ENCODE data around the gene PLCB4. TPM values are rescaled to one million over a fixed set of nuclear protein-coding genes. Genes with fewer than 3 reads are reported as not detected.
A peak's percentile ranks its signal among the peaks of the same experiment; 100 is the strongest.

Gene PLCB4
- total RNA-seq, 1 donor from 2014 or later, result 10.5 TPM

- H3K36me3 Mint-ChIP-seq (ENCODE audit: low read depth, unreplicated experiment), result no peaks in the 10 kb centered on the region
- H3K9me3 Mint-ChIP-seq (ENCODE audit: unreplicated experiment), result no peaks in the 10 kb centered on the region
- no peaks in the 10 kb centered on the region for H3K4me1 Mint-ChIP-seq (ENCODE audit: unreplicated experiment)
- DNase-seq (ENCODE audit: low spot score), result no peak
- H3K4me3 Mint-ChIP-seq (ENCODE audit: unreplicated experiment), result no peak overlapping the region
- TF ChIP-seq CTCF (IDR thresholded peaks at IDR 0.05; ENCODE audit: unreplicated experiment), result no peak
- no peak overlapping the region for H3K27ac Mint-ChIP-seq (ENCODE audit: unreplicated experiment)
- H3K27me3 Mint-ChIP-seq (ENCODE audit: unreplicated experiment), result no peaks in the 10 kb centered on the region
These were observed 110.4 kb downstream of the PLCB4 start for GRCh38 chr20:9179193-9179802.

GRCh38 chr20:9179867-9180266 is 111.0 kb downstream of the PLCB4 start:
- no peaks in the 10 kb centered on the region for H3K4me1 Mint-ChIP-seq (ENCODE audit: unreplicated experiment)
- H3K9me3 Mint-ChIP-seq (ENCODE audit: unreplicated experiment), result no peaks in the 10 kb centered on the region
- no peaks in the 10 kb centered on the region for H3K36me3 Mint-ChIP-seq (ENCODE audit: low read depth, unreplicated experiment)
- no peaks in the 10 kb centered on the region for H3K27me3 Mint-ChIP-seq (ENCODE audit: unreplicated experiment)
- no peak overlapping the region for H3K27ac Mint-ChIP-seq (ENCODE audit: unreplicated experiment)
- no peak overlapping the region for H3K4me3 Mint-ChIP-seq (ENCODE audit: unreplicated experiment)
- DNase-seq (ENCODE audit: low spot score), result no peak
- TF ChIP-seq CTCF (IDR thresholded peaks at IDR 0.05; ENCODE audit: unreplicated experiment), result no peak

GRCh38 chr20:9180481-9181257 is 111.8 kb downstream of the PLCB4 start:
- TF ChIP-seq CTCF (IDR thresholded peaks at IDR 0.05; ENCODE audit: unreplicated experiment), result no peak
- DNase-seq (ENCODE audit: low spot score), result no peak
- H3K9me3 Mint-ChIP-seq (ENCODE audit: unreplicated experiment), result no peaks in the 10 kb centered on the region
- peaks cover 2% of the 10 kb centered on the region for H3K27me3 Mint-ChIP-seq (ENCODE audit: unreplicated experiment)
- no peak overlapping the region for H3K4me3 Mint-ChIP-seq (ENCODE audit: unreplicated experiment)
- H3K27ac Mint-ChIP-seq (ENCODE audit: unreplicated experiment), result no peak overlapping the region
- H3K4me1 Mint-ChIP-seq (ENCODE audit: unreplicated experiment), result peaks cover 5% of the 10 kb centered on the region
- no peaks in the 10 kb centered on the region for H3K36me3 Mint-ChIP-seq (ENCODE audit: low read depth, unreplicated experiment)

GRCh38 chr20:9185511-9185910 is 116.6 kb downstream of the PLCB4 start:
- H3K27me3 Mint-ChIP-seq (ENCODE audit: unreplicated experiment), result peaks cover 4% of the 10 kb centered on the region
- H3K36me3 Mint-ChIP-seq (ENCODE audit: low read depth, unreplicated experiment), result no peaks in the 10 kb centered on the region
- H3K4me1 Mint-ChIP-seq (ENCODE audit: unreplicated experiment), result peaks cover 11% of the 10 kb centered on the region
- H3K9me3 Mint-ChIP-seq (ENCODE audit: unreplicated experiment), result no peaks in the 10 kb centered on the region
- H3K4me3 Mint-ChIP-seq (ENCODE audit: unreplicated experiment), result no peak overlapping the region
- DNase-seq (ENCODE audit: low spot score), result no peak
- H3K27ac Mint-ChIP-seq (ENCODE audit: unreplicated experiment), result peak overlapping the region; percentile 69
- TF ChIP-seq CTCF (IDR thresholded peaks at IDR 0.05; ENCODE audit: unreplicated experiment), result no peak

GRCh38 chr20:9186396-9186795 is 117.5 kb downstream of the PLCB4 start:
- Mint-ChIP-seq H3K27ac (ENCODE audit: unreplicated experiment) (no peak overlapping the region), H3K36me3 (ENCODE audit: low read depth, unreplicated experiment) (no peaks in the 10 kb centered on the region), H3K4me3 (ENCODE audit: unreplicated experiment) (no peak overlapping the region), H3K9me3 (ENCODE audit: unreplicated experiment) (no peaks in the 10 kb centered on the region), H3K27me3 (ENCODE audit: unreplicated experiment) (peaks cover 4% of the 10 kb centered on the region), H3K4me1 (ENCODE audit: unreplicated experiment) (peaks cover 11% of the 10 kb centered on the region)
- TF ChIP-seq CTCF (IDR thresholded peaks at IDR 0.05; ENCODE audit: unreplicated experiment), result no peak
- no peak for DNase-seq (ENCODE audit: low spot score)

Measured in endothelial cell (in vitro differentiated cells).